Gastroesophageal sphincter (tissue), 4 donors: ENCODE measurements around the gene SF3A1. TPM values are rescaled to one million over a fixed set of nuclear protein-coding genes. Genes with fewer than 3 reads are reported as not detected.

Experiments used
- ATAC-seq: fragments of 150-250 bp; one replicate; pipeline ENCODE4 v1.9.1; 2016; ENCODE audit warnings: mild to moderate bottlenecking, moderate library complexity
- H3K27ac ChIP-seq, 4 donors: fragments of 200-600 bp; sonication (generic) in 3 of 4; 1 replicate in 3 of 4; 2 replicates in 1 of 4; pipeline ENCODE4 v1.5.1; 2016 to 2019
- H3K27me3 ChIP-seq: fragments of 200-600 bp; sonication (generic); one replicate; pipeline ENCODE4 v1.5.1; 2019
- H3K36me3 ChIP-seq, 2 donors: fragments of 200-600 bp; sonication (generic); one replicate each; pipeline ENCODE4 v1.5.1; 2019; ENCODE audit warnings: control low read depth in 1 of 2
- H3K4me1 ChIP-seq, 3 donors: fragments of 200-600 bp; sonication (generic); 1 replicate in 2 of 3; 2 replicates in 1 of 3; pipeline ENCODE4 v1.5.1; 2016 to 2019; ENCODE audit warnings: control low read depth in 2 of 3
- H3K4me3 ChIP-seq, 2 donors: fragments of 200-600 bp; sonication (generic); one replicate each; pipeline ENCODE4 v1.5.1; 2019; ENCODE audit warnings: mild to moderate bottlenecking in 1 of 2, moderate library complexity in 1 of 2
- H3K9me3 ChIP-seq, 3 donors: fragments of 200-600 bp; sonication (generic); one replicate each; pipeline ENCODE4 v1.5.1; 2017 to 2019; ENCODE audit warnings: control low read depth in 2 of 3
- CTCF ChIP-seq, 4 experiments: fragments of 200-600 bp in 2 of 4; fragments of 450-650 bp in 2 of 4; sonication (generic) in 1 of 4; IDR thresholded peaks; one replicate each; pipeline ENCODE4 v1.5.1; 2017 to 2019; ENCODE audit warnings: antibody characterized with exemption in 4 of 4, mild to moderate bottlenecking in 2 of 4, moderate library complexity in 2 of 4
- EP300 ChIP-seq: sonication (generic); formaldehyde crosslinking; IDR thresholded peaks from one replicate; pipeline ENCODE4 v1.6.1; 2017; ENCODE audit warnings: antibody characterized with exemption, mild to moderate bottlenecking
- POLR2A ChIP-seq, 2 donors: fragments of 450-650 bp; IDR thresholded peaks; one replicate each; pipeline ENCODE4 v1.6.1; 2017; ENCODE audit warnings: antibody characterized with exemption in 2 of 2, mild to moderate bottlenecking in 2 of 2, moderate library complexity in 1 of 2
- POLR2AphosphoS5 ChIP-seq: sonication (generic); formaldehyde crosslinking; IDR thresholded peaks from one replicate; pipeline ENCODE4 v1.6.1; 2017; ENCODE audit warnings: antibody characterized with exemption
- WGBS, 2 donors: methylation state at CpG; one replicate each; pipeline ENCODE4 v1.1.5; 2018; ENCODE audit warnings: low coverage in 1 of 2; 5-methylcytosine and 5-hydroxymethylcytosine counted together
- total RNA-seq, 4 donors: library from RNA; depleted of rRNA; stranded (reverse); fragments of >200 nt; gene quantifications; one replicate each; pipeline ENCODE4 v1.1.0, GENCODE V29; 2016

Gene SF3A1
- total RNA-seq, 4 donors from 2014 or later: 46.1 to 80.8 (median 63.7) TPM

GRCh38 chr22:30336752-30337460, 19.8 kb downstream of the SF3A1 start:
- Histone ChIP-seq H3K27ac (peak overlapping the region in 1 of 4 donors; percentile 35), H3K4me3 (no peak overlapping the region), H3K27me3 (no peaks in the 10 kb centered on the region), H3K9me3 (no peaks in the 10 kb centered on the region), H3K4me1 (peaks cover 0 to 9% (median 0%) of the 10 kb centered on the region in 3 donors), H3K36me3 (peaks cover 7 to 100% of the 10 kb centered on the region in 2 donors)
- 100% methylated on average over 1 of the region's 4 CpGs; no CpG with 5 or more reads in 1 of the 2 donors for WGBS, 2 donors
- no peak for ATAC-seq
- TF ChIP-seq CTCF (IDR thresholded peaks at IDR 0.05) (no peak), POLR2AphosphoS5 (no peak), POLR2A (IDR thresholded peaks at IDR 0.05) (no peak)

DNA sequence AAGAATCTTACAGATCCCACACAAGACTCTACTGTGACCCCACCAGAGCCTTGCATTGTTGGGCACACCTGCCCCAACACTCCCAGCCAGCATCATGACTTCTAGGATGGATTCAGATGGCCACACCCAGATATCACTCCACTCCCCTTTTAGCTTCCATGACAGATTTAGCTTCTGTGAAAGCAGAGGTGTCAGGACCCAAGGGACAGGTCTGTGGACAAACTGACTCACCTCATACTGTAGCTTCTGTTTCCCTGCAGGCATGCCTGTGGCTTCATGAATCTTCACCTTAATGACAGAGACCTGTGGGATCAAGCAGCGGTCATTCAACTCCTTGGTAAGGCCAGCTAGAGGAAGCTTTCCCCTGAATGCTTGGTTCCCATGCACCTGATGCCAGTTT, 21.5 kb downstream of the SF3A1 start:
- no peak for TF ChIP-seq POLR2AphosphoS5
- no peak for TF ChIP-seq POLR2A (IDR thresholded peaks at IDR 0.05)
- no peak for TF ChIP-seq EP300
- no peak for TF ChIP-seq CTCF (IDR thresholded peaks at IDR 0.05)
- ATAC-seq: no peak
- 80% methylated on average over 1 of the region's 1 CpG; no CpG with 5 or more reads in 1 of the 2 donors for WGBS, 2 donors
- peaks cover 7 to 99% of the 10 kb centered on the region in 2 donors for H3K36me3 ChIP-seq
- no peak overlapping the region for H3K4me3 ChIP-seq
- peaks cover 0 to 9% (median 0%) of the 10 kb centered on the region in 3 donors for H3K4me1 ChIP-seq
- no peaks in the 10 kb centered on the region for H3K27me3 ChIP-seq
- no peaks in the 10 kb centered on the region for H3K9me3 ChIP-seq
- H3K27ac ChIP-seq: no peak overlapping the region

GRCh38 chr22:30334646-30335045, 22.0 kb downstream of the SF3A1 start:
- peaks cover 7 to 93% of the 10 kb centered on the region in 2 donors for H3K36me3 ChIP-seq
- H3K4me1 ChIP-seq: peaks cover 0 to 9% (median 0%) of the 10 kb centered on the region in 3 donors
- TF ChIP-seq POLR2AphosphoS5 (no peak), EP300 (no peak), POLR2A (IDR thresholded peaks at IDR 0.05) (no peak), CTCF (IDR thresholded peaks at IDR 0.05) (no peak)
- H3K9me3 ChIP-seq: no peaks in the 10 kb centered on the region
- no peak overlapping the region for H3K27ac ChIP-seq
- no peaks in the 10 kb centered on the region for H3K27me3 ChIP-seq
- no peak for ATAC-seq
- H3K4me3 ChIP-seq: no peak overlapping the region
- WGBS, 2 donors: 80 to 100% methylated on average over 1 to 2 of the region's 4 CpGs

- Histone ChIP-seq H3K27ac (no peak overlapping the region), H3K27me3 (no peaks in the 10 kb centered on the region), H3K4me1 (peaks cover 0 to 9% (median 0%) of the 10 kb centered on the region in 3 donors), H3K9me3 (no peaks in the 10 kb centered on the region), H3K4me3 (no peak overlapping the region), H3K36me3 (peaks cover 7 to 88% of the 10 kb centered on the region in 2 donors)
- no peak for ATAC-seq
- TF ChIP-seq EP300: no peak
- no peak for TF ChIP-seq POLR2A (IDR thresholded peaks at IDR 0.05)
- TF ChIP-seq POLR2AphosphoS5: no peak
- TF ChIP-seq CTCF (IDR thresholded peaks at IDR 0.05): no peak
- 40 to 76% methylated on average over 1 to 3 of the region's 3 CpGs for WGBS, 2 donors
Measured at GRCh38 chr22:30333707-30334087, 23.0 kb downstream of the SF3A1 start.
